Measurements from ENCODE around the gene UQCRH.
A peak's percentile ranks its signal among the peaks of the same experiment; 100 is the strongest.

- TF ChIP-seq CTCF (IDR thresholded peaks at IDR 0.05; ENCODE audit: low read length) (peak; percentile 14; the same call in 1 of the 2 replicates), EZH2 (IDR thresholded peaks at IDR 0.05; ENCODE audit: borderline replicate concordance, low read length) (no peak)
Observed at GRCh38 chr1:46303038-46303871, at the start of gene UQCRH, which contains the start of gene LRRC41.
